OCI-LY7 (cell line): ENCODE data around the gene LBP.

Experiments used
- EZH2phosphoT487 ChIP-seq: fragments of 200-600 bp; sonication (generic); IDR thresholded peaks from 2 replicates; pipeline ENCODE4 v1.6.1; 2018; ENCODE audit warnings: low read depth, borderline replicate concordance, mild to moderate bottlenecking, mixed run types, antibody characterized with exemption, low read length, moderate library complexity, mixed read lengths
- TF ChIP-seq, protein P1 (sequence below): fragments of 200-600 bp; sonication (generic); conservative IDR thresholded peaks from 2 replicates; pipeline ENCODE4 v1.5.1; 2014; ENCODE audit warnings: mild to moderate bottlenecking, antibody characterized with exemption, low read length, moderate library complexity, mixed read lengths

DNA sequence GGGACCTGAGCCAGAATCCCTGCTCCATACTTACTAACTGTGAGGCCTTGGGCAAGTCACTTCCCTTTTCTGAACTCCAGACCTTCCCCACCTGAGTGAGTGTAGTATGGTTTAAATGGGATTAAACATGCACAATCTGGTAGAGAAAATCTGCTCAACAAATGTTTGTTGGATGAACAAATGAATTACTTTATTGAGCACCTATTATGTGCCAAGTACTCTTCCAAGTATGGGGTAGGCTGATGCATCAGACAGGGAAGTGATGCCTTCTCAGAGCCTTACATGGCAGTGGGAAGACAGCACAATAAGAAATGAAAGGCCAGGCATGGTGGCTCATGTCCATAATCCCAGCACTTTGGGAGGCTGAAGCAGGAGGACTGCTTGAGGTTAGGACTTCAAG, 15.0 kb upstream of the LBP start:
- TF ChIP-seq, protein P1, sequence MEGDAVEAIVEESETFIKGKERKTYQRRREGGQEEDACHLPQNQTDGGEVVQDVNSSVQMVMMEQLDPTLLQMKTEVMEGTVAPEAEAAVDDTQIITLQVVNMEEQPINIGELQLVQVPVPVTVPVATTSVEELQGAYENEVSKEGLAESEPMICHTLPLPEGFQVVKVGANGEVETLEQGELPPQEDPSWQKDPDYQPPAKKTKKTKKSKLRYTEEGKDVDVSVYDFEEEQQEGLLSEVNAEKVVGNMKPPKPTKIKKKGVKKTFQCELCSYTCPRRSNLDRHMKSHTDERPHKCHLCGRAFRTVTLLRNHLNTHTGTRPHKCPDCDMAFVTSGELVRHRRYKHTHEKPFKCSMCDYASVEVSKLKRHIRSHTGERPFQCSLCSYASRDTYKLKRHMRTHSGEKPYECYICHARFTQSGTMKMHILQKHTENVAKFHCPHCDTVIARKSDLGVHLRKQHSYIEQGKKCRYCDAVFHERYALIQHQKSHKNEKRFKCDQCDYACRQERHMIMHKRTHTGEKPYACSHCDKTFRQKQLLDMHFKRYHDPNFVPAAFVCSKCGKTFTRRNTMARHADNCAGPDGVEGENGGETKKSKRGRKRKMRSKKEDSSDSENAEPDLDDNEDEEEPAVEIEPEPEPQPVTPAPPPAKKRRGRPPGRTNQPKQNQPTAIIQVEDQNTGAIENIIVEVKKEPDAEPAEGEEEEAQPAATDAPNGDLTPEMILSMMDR: no peak
- TF ChIP-seq EZH2phosphoT487: no peak
